Ramos (cell line): ENCODE measurements around the gene CALML4.
"Not testable (repeated sequence)": the region's sequence is repeated elsewhere in the genome, so short reads cannot be mapped to it uniquely, and the experiment has no call there.

Experiments
- in situ Hi-C: fragments of 300-500 bp; cut with MboI; formaldehyde crosslinking; loops from one replicate; pipeline ENCODE4 v1.14.3; 2022; ENCODE audit warnings: low sequenced_read_pairs; ENCODE audit not compliant: unreplicated experiment

Gene CALML4

DNA sequence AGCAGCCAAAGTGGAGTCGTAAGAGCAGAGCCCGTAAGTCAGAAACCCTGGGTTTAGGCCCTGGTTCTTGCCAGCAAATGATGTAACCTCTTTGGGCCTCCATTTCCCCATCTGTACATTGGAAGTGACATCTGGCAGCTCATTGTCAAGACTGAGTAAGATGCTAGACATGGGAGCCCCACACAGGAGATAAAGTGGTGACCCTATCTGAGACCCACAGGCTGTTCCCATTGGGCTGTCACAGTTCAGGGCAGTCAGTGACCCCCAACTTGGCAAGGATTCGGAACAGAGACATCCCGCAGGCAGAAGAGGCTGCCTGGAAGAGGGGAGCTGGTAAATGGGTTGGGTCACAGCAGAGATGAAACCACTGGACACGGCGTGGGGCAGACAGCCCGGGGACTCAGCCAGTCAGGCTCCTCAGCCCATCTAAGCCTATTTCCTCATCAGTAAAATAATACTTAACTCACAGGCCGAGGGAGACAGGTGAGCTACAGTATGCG lies 22.6 kb upstream of the CALML4 start:
- in situ Hi-C loops = loop anchor here (10.0 kb wide), 1 partner anchor 373 kb away; no protein-coding TSS in a partner anchor

GRCh38 chr15:68225442-68225841 lies 20.3 kb upstream of the CALML4 start:
- in situ Hi-C loops = loop anchor here (10.0 kb wide), 1 partner anchor 371 kb away; no protein-coding TSS in a partner anchor

DNA sequence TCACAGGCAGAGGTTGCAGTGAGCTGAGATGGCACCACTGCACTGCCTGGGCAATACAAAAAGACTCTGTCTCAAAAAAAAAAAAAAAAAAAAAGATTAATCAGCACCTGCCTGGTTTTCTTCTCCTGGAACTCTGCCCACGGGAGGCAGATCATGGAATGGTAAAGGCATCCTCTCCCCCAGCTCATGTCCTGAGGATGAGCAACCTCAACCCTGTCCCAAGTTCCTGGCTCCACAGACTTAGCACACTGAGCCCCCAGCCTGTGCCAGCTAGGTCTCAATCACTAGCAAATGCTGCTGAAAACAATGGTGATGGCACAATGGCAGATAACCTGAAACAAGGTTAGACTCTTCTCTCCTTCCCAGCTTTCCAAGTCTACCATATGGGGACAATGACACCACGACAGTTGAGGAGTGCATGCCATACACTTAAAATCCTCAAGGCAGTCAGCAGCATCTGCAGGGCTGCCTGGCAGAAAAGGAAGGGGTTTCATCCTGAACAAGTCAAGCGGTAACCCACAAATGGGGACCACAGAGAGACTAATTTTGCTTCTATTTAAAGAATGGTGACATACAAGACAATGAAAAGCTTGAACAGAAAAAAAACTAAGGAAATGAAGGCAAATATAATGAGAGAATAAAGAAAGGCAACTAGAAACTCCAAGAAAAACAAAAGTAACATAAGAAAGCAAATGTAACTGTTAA lies 19.6 kb upstream of the CALML4 start:
- in situ Hi-C loops = loop anchor here (10.0 kb wide), 1 partner anchor 370 kb away; no protein-coding TSS in a partner anchor

DNA sequence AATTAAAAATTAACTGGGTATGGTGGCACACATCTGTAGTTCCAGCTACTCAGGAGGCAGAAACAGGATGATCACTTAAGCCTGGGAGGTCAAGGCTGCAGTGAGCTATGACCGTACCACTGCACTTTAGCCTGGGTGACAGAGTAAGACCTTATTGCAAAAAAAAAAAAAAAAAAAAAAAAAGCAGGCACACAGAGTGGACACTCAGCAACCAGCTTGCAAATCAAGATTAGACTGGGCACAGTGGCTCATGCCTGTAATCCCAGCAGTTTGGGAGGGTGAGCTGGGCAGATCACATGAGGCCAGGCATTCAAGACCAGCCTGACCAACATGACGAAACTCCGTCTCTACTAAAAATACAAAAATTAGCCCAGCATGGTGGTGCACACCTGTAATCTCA lies 19.0 kb upstream of the CALML4 start:
- in situ Hi-C loops = loop anchor here (10.0 kb wide), 1 partner anchor 369 kb away; no protein-coding TSS in a partner anchor

GRCh38 chr15:68223171-68223570 lies 18.0 kb upstream of the CALML4 start:
- in situ Hi-C loops = loop anchor here (10.0 kb wide), 1 partner anchor 368 kb away; no protein-coding TSS in a partner anchor

- in situ Hi-C loops = loop anchor here (10.0 kb wide), 1 partner anchor 368 kb away; no protein-coding TSS in a partner anchor
These were observed 17.3 kb upstream of the CALML4 start for GRCh38 chr15:68222432-68222743.

DNA sequence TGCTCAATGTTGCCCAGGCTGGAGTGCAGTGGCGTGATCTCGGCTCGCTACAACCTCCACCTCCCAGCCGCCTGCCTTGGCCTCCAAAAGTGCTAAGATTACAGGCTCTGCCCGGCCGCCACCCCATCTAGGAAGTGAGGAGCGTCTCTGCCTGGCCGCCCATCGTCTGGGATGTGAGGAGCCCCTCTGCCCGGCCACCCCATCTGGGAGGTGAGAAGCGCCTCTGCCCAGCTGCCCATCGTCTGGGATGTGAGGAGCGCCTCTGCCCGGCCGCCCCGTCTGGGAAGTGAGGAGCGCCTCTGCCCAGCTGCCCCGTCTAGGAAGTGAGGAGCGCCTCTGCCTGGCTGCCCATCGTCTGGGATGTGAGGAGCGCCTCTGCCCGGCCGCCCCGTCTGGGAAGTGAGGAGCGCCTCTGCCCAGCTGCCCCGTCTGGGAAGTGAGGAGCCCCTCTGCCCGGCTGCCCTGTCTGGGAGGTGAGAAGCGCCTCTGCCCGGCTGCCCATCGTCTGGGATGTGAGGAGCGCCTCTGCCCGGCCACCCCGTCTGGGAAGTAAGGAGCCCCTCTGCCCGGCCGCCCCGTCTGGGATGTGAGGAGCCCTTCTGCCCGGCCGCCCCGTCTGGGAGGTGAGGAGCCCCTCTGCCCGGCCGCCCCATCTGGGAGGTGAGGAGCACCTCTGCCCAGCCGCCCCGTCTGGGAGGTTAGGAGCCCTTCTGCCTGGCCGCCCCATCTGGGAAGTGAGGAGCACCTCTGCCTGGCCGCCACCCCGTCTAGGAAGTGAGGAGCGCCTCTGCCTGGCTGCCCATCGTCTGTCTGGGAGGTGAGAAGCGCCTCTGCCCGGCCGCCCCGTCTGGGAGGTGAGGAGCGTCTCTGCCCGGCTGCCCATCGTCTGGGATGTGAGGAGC lies 16.6 kb upstream of the CALML4 start:
- in situ Hi-C loops = loop anchor here (10.0 kb wide), 1 partner anchor 367 kb away; no protein-coding TSS in a partner anchor

GRCh38 chr15:68220967-68221366 lies 15.8 kb upstream of the CALML4 start:
- in situ Hi-C loops = loop anchor here (10.0 kb wide), 1 partner anchor 366 kb away; no protein-coding TSS in a partner anchor

GRCh38 chr15:68220489-68220888 lies 15.4 kb upstream of the CALML4 start:
- in situ Hi-C loops = loop anchor here (10.0 kb wide), 1 partner anchor 366 kb away; no protein-coding TSS in a partner anchor

GRCh38 chr15:68218847-68219798 lies 14.0 kb upstream of the CALML4 start:
- in situ Hi-C loops = no loop called here

DNA sequence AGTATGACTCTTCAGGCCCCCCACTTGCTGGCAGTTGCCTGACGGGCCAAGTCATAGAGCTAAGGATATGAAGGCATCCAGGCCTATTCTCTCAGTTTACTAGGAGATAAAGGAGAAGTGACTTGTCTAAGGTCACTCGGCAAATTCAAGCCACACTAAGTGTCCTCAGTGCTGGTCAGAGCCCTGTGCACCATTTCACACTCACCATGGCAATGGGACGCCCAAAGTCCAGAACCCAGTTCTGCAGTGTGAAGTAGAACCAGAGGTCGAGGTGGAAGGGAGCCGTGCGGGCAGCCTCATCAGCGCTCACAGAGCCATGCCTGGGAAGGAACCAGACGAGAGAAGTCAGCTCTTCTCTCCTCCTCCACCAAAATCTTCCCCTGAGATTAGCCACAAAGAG lies 13.2 kb upstream of the CALML4 start:
- in situ Hi-C loops = no loop called here

DNA sequence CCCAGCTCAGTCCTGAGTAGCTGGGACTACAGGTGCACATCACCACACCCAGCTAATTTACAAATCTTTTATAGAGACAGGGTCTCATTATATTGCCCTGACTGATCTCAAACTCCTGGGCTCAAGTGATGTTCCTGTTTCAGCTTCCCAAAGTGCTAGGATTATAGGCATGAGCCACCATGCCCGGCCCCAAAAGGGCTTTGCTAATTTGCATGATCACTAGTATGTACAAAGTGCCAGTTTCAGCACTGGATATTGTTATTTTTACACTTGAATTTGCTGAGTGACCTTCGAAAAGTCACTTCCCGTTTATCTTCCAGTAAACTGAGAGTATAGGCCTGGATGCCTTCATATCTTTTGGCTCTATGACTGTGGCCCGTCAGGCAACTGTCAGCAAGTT lies 12.2 kb upstream of the CALML4 start:
- in situ Hi-C loops = no loop called here

DNA sequence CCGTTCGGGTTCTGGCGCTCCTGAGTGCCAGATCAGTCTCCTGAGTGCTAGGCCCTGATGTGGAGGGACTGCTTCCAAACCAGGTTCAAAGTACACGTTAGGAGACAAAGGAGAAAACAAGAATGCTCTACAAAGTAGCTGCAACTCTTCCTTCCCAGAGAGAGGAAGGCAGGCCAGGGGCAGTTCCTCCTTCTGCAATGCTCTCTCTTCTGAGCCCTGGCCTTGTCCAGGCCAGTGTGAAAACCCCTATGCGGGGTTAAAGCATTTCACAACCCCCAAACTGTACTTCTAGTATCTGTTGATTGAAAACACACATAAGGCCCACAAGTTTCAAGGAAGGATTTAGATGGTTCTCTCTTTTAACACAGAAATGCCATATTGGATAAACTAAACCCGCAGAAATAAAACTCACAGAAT lies 9.7 kb upstream of the CALML4 start:
- in situ Hi-C loops = no loop called here

DNA sequence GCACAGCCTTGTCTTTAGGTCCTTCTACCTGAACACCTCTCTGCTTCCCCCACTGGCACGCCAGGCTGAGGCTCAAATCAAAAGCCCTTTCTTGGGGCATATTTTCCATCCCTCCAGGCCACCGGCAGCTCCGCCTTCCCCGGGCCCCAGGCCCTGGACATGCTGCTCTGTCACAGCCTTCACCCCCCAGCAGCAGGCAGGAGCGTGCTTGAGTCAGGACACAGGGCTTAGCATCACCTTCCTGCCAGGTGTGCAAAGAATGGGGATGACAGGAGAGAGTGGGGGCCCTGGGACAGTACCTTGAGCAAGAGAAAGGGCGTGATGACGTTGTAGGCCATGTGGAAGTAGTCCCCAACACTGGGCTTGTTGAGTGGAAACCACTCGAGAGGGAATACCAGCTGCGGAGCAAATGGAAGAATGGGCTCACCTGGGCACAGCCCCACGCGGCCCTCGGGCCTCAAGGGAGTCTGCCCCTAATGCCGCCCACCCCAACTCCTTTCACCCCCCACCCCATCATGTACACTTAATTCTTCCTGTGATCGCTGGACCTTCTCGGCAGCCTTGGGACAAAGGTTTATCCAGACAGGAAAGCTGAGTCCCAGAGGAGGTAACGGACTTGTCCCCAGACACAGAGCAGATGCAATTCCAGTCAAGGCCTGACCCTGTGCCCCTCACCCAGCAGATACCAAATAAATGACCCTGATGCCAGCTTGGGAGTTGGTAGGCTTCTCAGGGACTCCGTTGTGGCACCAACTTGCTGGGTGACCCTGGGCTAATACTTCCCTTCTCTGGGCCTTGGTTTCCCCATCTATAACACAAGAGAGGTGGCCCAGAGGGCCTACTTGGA lies 9.1 kb upstream of the CALML4 start:
- in situ Hi-C loops = no loop called here

DNA sequence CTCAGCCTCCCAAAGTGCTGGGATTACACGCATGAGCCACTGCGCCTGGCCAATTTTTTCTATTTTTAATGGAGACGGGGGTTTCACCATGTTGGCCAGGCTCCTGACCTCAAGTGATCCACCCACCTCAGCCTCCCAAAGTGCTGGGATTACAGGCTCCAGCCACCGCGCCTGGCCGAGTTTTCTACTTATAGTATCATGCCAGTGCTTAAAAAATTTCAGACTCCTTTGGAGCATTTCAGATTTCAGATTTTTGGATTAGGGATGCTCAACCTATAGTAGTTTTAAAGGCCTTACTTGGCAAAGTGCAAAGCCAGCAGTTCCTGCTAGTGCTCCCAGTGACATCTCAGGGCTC lies 8.3 kb upstream of the CALML4 start:
- in situ Hi-C loops = not testable (repeated sequence)

- in situ Hi-C loops = no loop called here
These were observed 6.7 kb upstream of the CALML4 start for GRCh38 chr15:68211656-68212320.

- in situ Hi-C loops = no loop called here
These were observed 5.9 kb upstream of the CALML4 start for GRCh38 chr15:68210821-68211655.

DNA sequence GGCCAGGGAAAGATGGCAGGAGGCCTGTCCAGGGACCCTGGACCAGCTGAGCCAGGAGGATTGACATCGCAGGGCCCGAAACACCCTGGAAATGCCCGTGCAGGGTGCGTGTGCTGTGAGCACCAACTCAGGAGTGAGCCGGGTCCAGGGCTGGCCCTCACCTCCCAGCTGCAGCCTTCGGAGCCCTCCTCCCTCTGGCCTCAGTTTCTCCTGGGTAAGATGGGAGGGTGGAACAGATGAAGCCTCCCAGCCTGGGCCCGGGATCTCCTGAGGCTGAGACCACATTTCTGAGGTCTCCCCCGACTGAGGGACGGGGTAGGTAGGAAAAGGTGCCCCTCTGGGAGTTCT lies 5.3 kb upstream of the CALML4 start:
- in situ Hi-C loops = no loop called here
